ENCODE results near the gene RNF175.
"Not testable (repeated sequence)": the region's sequence is repeated elsewhere in the genome, so short reads cannot be mapped to it uniquely, and the experiment has no call there.

Gene RNF175

GRCh38 chr4:153669838-153670237 is 90.0 kb downstream of the RNF175 start:
- Histone ChIP-seq H3K4me3 (no peak overlapping the region), H3K27ac (no peak overlapping the region)
- no peak for DNase-seq (ENCODE audit: low spot score)
- TF ChIP-seq CTCF (IDR thresholded peaks at IDR 0.05), result no peak

- no peak for DNase-seq (ENCODE audit: low spot score)
- no peak overlapping the region for H3K4me3 ChIP-seq
- no peak for TF ChIP-seq CTCF (IDR thresholded peaks at IDR 0.05)
- H3K27ac ChIP-seq, result no peak overlapping the region
These were observed 91.2 kb downstream of the RNF175 start for GRCh38 chr4:153668647-153669046.

- not testable (repeated sequence) for H3K4me3 ChIP-seq; DNase-seq (ENCODE audit: low spot score); H3K27ac ChIP-seq
These were observed 93.3 kb downstream of the RNF175 start for GRCh38 chr4:153666505-153666904.

- no peak overlapping the region for H3K27ac ChIP-seq
- H3K4me3 ChIP-seq, result no peak overlapping the region
- DNase-seq (ENCODE audit: low spot score), result no peak
- no peak for TF ChIP-seq CTCF (IDR thresholded peaks at IDR 0.05)
These were observed 96.2 kb downstream of the RNF175 start for GRCh38 chr4:153663667-153664066.

- DNase-seq (ENCODE audit: low spot score), result no peak
- Histone ChIP-seq H3K27ac (peak overlapping the region in 1 of 2 donors; percentile 32), H3K4me3 (no peak overlapping the region)
- TF ChIP-seq CTCF (IDR thresholded peaks at IDR 0.05), result no peak
These were observed 97.9 kb downstream of the RNF175 start for GRCh38 chr4:153661908-153662307.

GRCh38 chr4:153661215-153661822 is 98.5 kb downstream of the RNF175 start:
- TF ChIP-seq CTCF (IDR thresholded peaks at IDR 0.05), result no peak
- Histone ChIP-seq H3K27ac (peak overlapping the region in 1 of 2 donors; percentile 80), H3K4me3 (no peak overlapping the region)
- DNase-seq (ENCODE audit: low spot score), result no peak

All from coronary artery (tissue), 2 donors.